Measurements from ENCODE around the gene NCK2. TPM values are rescaled to one million over a fixed set of nuclear protein-coding genes. Genes with fewer than 3 reads are reported as not detected.

NCK2 gene
- total RNA-seq, 1 experiment from 2014 or later = 49.2 TPM

DNA sequence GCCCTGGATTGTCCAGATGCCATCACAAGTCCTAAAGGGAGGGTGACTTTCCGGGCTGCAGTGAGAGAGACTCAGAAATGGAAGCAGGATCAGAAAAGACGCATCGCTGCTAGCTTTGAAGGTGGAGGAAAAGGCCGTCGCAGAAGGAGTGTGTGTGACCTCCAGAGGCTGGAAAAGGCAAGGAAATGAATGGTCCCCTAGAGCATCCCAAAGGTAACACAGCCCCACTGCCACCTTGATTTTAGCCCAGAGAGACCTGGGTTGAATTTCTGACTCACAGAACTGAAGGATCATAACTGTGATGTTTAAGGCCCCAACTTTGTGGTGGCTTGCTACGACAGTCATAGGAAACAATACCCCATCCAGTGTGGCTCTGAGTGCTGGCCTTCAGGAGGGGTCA, 8.6 kb upstream of the NCK2 start:
- no peak overlapping the region for H2BK20ac ChIP-seq (ENCODE audit: low read depth, low read length, poor library complexity, severe bottlenecking)
- no peak overlapping the region for H2BK5ac ChIP-seq (ENCODE audit: insufficient read length, low read length)
- TF ChIP-seq, protein P1, sequence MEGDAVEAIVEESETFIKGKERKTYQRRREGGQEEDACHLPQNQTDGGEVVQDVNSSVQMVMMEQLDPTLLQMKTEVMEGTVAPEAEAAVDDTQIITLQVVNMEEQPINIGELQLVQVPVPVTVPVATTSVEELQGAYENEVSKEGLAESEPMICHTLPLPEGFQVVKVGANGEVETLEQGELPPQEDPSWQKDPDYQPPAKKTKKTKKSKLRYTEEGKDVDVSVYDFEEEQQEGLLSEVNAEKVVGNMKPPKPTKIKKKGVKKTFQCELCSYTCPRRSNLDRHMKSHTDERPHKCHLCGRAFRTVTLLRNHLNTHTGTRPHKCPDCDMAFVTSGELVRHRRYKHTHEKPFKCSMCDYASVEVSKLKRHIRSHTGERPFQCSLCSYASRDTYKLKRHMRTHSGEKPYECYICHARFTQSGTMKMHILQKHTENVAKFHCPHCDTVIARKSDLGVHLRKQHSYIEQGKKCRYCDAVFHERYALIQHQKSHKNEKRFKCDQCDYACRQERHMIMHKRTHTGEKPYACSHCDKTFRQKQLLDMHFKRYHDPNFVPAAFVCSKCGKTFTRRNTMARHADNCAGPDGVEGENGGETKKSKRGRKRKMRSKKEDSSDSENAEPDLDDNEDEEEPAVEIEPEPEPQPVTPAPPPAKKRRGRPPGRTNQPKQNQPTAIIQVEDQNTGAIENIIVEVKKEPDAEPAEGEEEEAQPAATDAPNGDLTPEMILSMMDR (conservative IDR thresholded peaks at IDR 0.05) = peak; percentile 52; the same call in 2 of the 3 replicates
- no peaks in the 10 kb centered on the region for H3K79me1 ChIP-seq (ENCODE audit: insufficient read depth, low read depth, low read length, poor library complexity, severe bottlenecking)
- no peak overlapping the region for H4K5ac ChIP-seq (ENCODE audit: insufficient read length, low read depth, low read length)
- no peaks in the 10 kb centered on the region for H4K20me1 ChIP-seq (ENCODE audit: control insufficient read depth, insufficient read depth, insufficient read length)
- H3K9me3 ChIP-seq (ENCODE audit: control insufficient read depth, low read depth, low read length) = no peaks in the 10 kb centered on the region
- no peak overlapping the region for H4K8ac ChIP-seq (replicated peaks; ENCODE audit: insufficient read length, low read depth, low read length)
- H3K4me1 ChIP-seq (ENCODE audit: insufficient read depth, low read length) = peaks cover 6% of the 10 kb centered on the region; the same call in 1 of the 2 replicates
- Mint-ChIP-seq H3K27ac (no peak overlapping the region), H3K36me3 (ENCODE audit: insufficient read depth in 1 of 3, low read depth in 3 of 3) (no peaks in the 10 kb centered on the region), H3K4me1 (peaks cover 9% of the 10 kb centered on the region in 2 experiments), H3K4me3 (no peak overlapping the region), H3K27me3 (ENCODE audit: low read depth) (peaks cover 9% of the 10 kb centered on the region), H3K9me3 (no peaks in the 10 kb centered on the region; a peak in 1 of 5 replicates)
- no peak overlapping the region for H4K91ac ChIP-seq (ENCODE audit: insufficient read length, low read depth, low read length)
- DNase-seq = no peak
- H2BK12ac ChIP-seq (ENCODE audit: insufficient read length, low read depth, low read length) = no peak overlapping the region
- H2AK5ac ChIP-seq (ENCODE audit: insufficient read length, low read length) = no peak overlapping the region
- no peak overlapping the region for H3K27ac ChIP-seq (ENCODE audit: insufficient read length, low read depth, low read length)
- H3K14ac ChIP-seq (ENCODE audit: insufficient read depth, low read length) = no peak overlapping the region
- WGBS (ENCODE audit: extremely low coverage, insufficient read length, low lambda C conversion rate) = no CpG with 5 or more reads among the region's 6 CpGs
- no peak overlapping the region for H3K56ac ChIP-seq (ENCODE audit: insufficient read length, low read depth, low read length)
- H3K27me3 ChIP-seq (ENCODE audit: insufficient read depth, low read length) = no peaks in the 10 kb centered on the region
- no peaks in the 10 kb centered on the region for H3K79me2 ChIP-seq (ENCODE audit: insufficient read depth, low read length)
- H3K18ac ChIP-seq (ENCODE audit: insufficient read length, low read depth, low read length) = no peak overlapping the region
- H3K4me2 ChIP-seq (ENCODE audit: insufficient read depth, insufficient read length, low read length) = no peak overlapping the region
- H2AFZ ChIP-seq (ENCODE audit: low read length) = no peak overlapping the region
- no peak overlapping the region for H3K4ac ChIP-seq (ENCODE audit: low read depth, low read length)
- H3T11ph ChIP-seq (ENCODE audit: low read length) = no peak overlapping the region
- no peaks in the 10 kb centered on the region for H3K23me2 ChIP-seq (ENCODE audit: insufficient read length, low read depth, low read length, poor library complexity, severe bottlenecking)
- no peak overlapping the region for H2BK120ac ChIP-seq (ENCODE audit: low read depth, low read length, poor library complexity, severe bottlenecking)
- no peak overlapping the region for H3K23ac ChIP-seq (ENCODE audit: insufficient read length, low read depth, low read length)
- H3K9ac ChIP-seq (ENCODE audit: extremely low read depth, insufficient read length, low read length) = no peak overlapping the region
- H2BK15ac ChIP-seq (ENCODE audit: low read depth, low read length) = no peak overlapping the region
